ENCODE results near the gene TSBP1.
"Not testable (repeated sequence)": the region's sequence is repeated elsewhere in the genome, so short reads cannot be mapped to it uniquely, and the experiment has no call there.

Gene TSBP1

DNA sequence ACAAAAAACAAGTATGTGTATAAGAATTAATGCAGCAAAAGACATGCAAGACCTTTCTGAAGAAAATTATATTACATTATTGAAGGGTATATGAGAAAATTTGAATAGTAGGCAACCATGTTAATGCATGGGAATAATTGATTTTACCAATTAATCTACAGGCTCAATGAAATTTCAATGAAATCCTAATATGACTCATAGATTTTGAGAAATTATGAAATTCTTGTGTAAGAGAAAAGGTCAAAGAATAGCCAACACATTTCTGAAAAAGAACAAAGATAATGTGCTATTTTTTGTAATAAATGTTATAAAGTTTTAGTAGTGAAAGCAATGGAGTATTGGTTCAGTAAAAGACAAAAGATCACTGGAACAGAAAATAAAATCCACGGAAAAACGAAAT lies 18.4 kb downstream of the TSBP1 start:
- Histone ChIP-seq H3K36me3 (ENCODE audit: insufficient read depth, low read length) (no peaks in the 10 kb centered on the region), H3K4me1 (ENCODE audit: insufficient read depth, low read length) (no peaks in the 10 kb centered on the region), H3K9ac (ENCODE audit: low read depth, low read length) (no peak overlapping the region), H3K9me3 (ENCODE audit: control insufficient read depth, insufficient read depth, low read length) (no peaks in the 10 kb centered on the region)

GRCh38 chr6:32340242-32340641 lies 31.5 kb downstream of the TSBP1 start:
- Histone ChIP-seq H3K36me3 (ENCODE audit: insufficient read depth, low read length) (no peaks in the 10 kb centered on the region), H3K4me1 (ENCODE audit: insufficient read depth, low read length) (no peaks in the 10 kb centered on the region), H3K9ac (ENCODE audit: low read depth, low read length) (no peak overlapping the region), H3K9me3 (ENCODE audit: control insufficient read depth, insufficient read depth, low read length) (no peaks in the 10 kb centered on the region)

DNA sequence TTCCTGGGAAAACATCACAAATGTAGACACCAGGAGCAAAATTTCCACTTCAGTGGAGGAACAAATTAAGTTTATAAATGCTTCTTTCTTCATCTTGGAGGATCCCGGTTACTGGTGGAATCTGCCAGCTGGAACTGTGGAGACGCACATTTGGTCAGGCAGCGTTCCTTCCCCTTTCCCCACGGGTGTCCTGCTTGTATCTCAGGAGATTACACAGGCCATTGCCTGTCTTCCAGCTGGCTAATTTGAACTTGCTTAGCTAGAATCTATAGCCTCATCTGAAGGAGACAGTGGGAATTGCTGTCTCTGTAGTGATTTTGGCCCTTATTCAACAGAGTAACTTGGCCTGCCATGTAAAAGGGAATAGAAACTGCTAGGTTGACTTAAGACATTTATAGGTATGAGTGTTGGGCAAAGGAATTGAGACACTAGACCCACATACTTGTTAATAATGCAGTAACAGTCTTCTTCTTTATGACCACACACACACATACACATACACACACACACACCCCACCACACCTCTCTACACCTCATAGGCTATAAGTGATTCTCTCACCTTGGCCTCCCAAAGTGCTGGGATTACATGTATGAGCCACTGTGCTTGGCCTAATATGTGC lies 34.4 kb downstream of the TSBP1 start:
- H3K9me3 ChIP-seq (ENCODE audit: control insufficient read depth, insufficient read depth, low read length) = no peaks in the 10 kb centered on the region
- no peak overlapping the region for H3K9ac ChIP-seq (ENCODE audit: low read depth, low read length)
- no peaks in the 10 kb centered on the region for H3K36me3 ChIP-seq (ENCODE audit: insufficient read depth, low read length)
- no peaks in the 10 kb centered on the region for H3K4me1 ChIP-seq (ENCODE audit: insufficient read depth, low read length)

GRCh38 chr6:32332433-32332832 lies 39.3 kb downstream of the TSBP1 start:
- no peaks in the 10 kb centered on the region for H3K4me1 ChIP-seq (ENCODE audit: insufficient read depth, low read length)
- no peaks in the 10 kb centered on the region for H3K36me3 ChIP-seq (ENCODE audit: insufficient read depth, low read length)
- H3K9ac ChIP-seq (ENCODE audit: low read depth, low read length) = no peak overlapping the region
- no peaks in the 10 kb centered on the region for H3K9me3 ChIP-seq (ENCODE audit: control insufficient read depth, insufficient read depth, low read length)

DNA sequence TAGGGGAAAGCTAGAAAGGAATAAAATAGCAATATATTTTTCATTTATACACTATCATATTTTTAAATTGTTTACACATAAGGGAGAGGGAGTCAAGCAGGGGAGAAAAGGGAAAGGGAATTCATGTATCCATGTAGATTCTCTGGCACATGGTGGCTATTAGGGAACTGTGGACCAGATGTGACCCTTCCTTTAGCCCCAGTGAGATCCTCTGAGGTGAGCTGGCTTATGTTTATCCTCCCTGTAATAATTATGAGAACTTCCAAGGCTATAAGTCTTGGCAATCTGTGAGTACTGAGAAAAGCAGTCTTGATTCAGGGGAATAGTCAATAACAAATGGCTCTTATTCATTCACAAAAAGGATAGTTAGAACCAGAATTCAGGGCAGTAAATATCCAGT lies 42.6 kb downstream of the TSBP1 start:
- Histone ChIP-seq H3K36me3 (ENCODE audit: insufficient read depth, low read length) (no peaks in the 10 kb centered on the region), H3K9me3 (ENCODE audit: control insufficient read depth, insufficient read depth, low read length) (no peaks in the 10 kb centered on the region), H3K9ac (ENCODE audit: low read depth, low read length) (no peak overlapping the region), H3K4me1 (ENCODE audit: insufficient read depth, low read length) (no peaks in the 10 kb centered on the region)

- no peaks in the 10 kb centered on the region for H3K9me3 ChIP-seq (ENCODE audit: control insufficient read depth, insufficient read depth, low read length)
- no peak overlapping the region for H3K9ac ChIP-seq (ENCODE audit: low read depth, low read length)
- no peaks in the 10 kb centered on the region for H3K36me3 ChIP-seq (ENCODE audit: insufficient read depth, low read length)
- H3K4me1 ChIP-seq (ENCODE audit: insufficient read depth, low read length) = no peaks in the 10 kb centered on the region
Observed at GRCh38 chr6:32327103-32327502, 44.6 kb downstream of the TSBP1 start.

DNA sequence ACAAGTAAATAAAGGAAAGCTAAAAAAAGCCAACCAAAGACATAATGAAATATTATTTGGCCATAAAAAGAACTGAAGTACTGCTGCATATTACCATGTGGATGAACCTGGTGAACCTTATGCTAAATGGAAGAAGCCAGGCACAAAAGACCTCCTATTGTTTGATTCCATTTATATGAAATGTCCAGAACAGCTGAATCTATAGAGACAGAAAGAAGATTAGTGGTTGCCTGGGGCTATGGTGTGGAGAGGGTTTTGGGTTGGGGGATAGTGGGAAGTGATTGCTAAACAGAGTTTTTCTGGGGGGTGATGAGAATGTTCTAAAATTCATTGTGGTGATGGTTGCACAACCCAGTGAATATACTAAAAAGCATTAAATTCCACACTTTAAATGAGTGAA lies 53.2 kb downstream of the TSBP1 start:
- H3K9ac ChIP-seq (ENCODE audit: low read depth, low read length) = no peak overlapping the region

DNA sequence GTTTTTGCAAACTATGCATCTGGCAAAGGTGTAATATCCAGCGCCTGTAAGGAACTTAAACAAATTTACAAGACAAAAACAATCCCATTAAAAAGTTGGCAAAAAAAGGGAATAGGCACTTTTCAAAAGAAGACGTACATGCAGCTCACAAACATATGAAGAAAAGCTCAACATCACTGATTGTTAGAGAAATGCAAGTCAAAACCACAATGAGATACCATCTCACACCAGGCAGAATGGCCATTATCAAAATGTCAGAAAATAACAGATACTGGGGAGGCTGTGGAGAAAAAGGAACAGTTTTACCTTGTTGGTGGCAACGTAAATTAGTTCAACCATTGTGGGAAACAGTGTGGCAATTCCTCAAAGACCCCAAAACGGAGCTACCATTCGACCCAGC lies 54.2 kb downstream of the TSBP1 start:
- Histone ChIP-seq H3K4me1 (ENCODE audit: insufficient read depth, low read length) (no peaks in the 10 kb centered on the region), H3K9me3 (ENCODE audit: control insufficient read depth, insufficient read depth, low read length) (no peaks in the 10 kb centered on the region), H3K36me3 (ENCODE audit: insufficient read depth, low read length) (no peaks in the 10 kb centered on the region), H3K9ac (ENCODE audit: low read depth, low read length) (no peak overlapping the region; the same call in 1 of the 2 replicates)

More for the DNA sequence above, 53.2 kb downstream of the TSBP1 start:
- H3K9me3 ChIP-seq (ENCODE audit: control insufficient read depth, insufficient read depth, low read length) = no peaks in the 10 kb centered on the region
- H3K4me1 ChIP-seq (ENCODE audit: insufficient read depth, low read length) = no peaks in the 10 kb centered on the region
- no peaks in the 10 kb centered on the region for H3K36me3 ChIP-seq (ENCODE audit: insufficient read depth, low read length)

DNA sequence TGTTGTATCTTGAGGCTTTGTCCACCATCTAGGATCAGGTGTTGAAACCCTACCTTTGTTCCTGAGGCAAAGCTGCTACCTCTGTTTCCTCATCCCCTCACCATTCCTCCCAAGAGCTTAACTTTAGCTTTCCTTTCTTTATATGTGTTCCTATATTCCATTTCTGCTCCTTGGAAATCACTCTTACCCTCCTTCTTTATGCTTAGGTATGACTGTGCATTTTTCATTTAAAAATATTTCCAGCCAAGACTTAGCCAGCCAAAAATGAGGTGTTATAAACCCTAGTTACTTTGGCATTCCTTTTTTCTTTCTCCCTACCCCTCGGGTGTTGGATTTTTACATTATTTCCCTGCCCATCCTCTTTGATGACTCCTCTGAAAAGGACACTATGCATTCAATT lies 57.7 kb downstream of the TSBP1 start:
- no peaks in the 10 kb centered on the region for H3K9me3 ChIP-seq (ENCODE audit: control insufficient read depth, insufficient read depth, low read length)

DNA sequence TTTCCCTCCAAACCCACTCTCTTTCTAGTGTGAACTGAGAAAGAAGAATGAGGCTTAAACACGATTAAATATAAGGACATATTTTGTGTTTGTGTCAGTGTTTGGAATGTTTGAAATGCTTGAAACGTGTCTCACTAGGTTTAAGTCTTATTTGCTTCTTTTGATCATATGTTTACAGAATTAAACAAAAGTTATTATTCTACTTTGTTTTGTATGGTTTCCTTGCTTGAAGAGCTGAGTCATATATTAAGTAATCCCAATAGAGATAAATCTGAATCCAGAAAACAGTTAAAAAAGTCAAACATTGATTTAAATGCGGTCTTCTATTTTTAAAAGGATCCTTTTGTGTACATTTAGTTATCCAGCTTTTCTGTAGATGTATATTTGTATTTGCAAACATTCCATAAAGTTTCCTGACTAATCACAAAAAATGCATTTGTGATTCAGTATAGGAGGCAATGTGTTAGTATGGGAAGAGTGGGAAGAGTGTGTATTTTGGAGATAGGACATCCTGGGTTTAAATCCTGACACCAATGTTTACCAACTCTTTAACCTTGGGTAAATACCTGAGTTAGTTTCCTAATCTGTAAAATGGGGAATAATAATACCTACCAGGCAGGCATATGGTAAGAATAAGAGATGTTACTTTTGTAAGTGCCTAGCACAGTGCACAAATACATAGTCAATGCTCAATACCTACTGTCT lies 72.9 kb downstream of the TSBP1 start:
- Histone ChIP-seq H3K9me3 (ENCODE audit: control insufficient read depth, insufficient read depth, low read length) (no peaks in the 10 kb centered on the region), H3K9ac (ENCODE audit: low read depth, low read length) (no peak overlapping the region), H3K36me3 (ENCODE audit: insufficient read depth, low read length) (no peaks in the 10 kb centered on the region), H3K4me1 (ENCODE audit: insufficient read depth, low read length) (peaks cover 10% of the 10 kb centered on the region; the same call in 1 of the 2 replicates)

More for the DNA sequence above, 57.7 kb downstream of the TSBP1 start:
- Histone ChIP-seq H3K4me1 (ENCODE audit: insufficient read depth, low read length) (no peaks in the 10 kb centered on the region), H3K36me3 (ENCODE audit: insufficient read depth, low read length) (no peaks in the 10 kb centered on the region), H3K9ac (ENCODE audit: low read depth, low read length) (no peak overlapping the region)

GRCh38 chr6:32294980-32295379 lies 76.7 kb downstream of the TSBP1 start:
- not testable (repeated sequence) for H3K4me1 ChIP-seq (ENCODE audit: insufficient read depth, low read length); H3K36me3 ChIP-seq (ENCODE audit: insufficient read depth, low read length); H3K9ac ChIP-seq (ENCODE audit: low read depth, low read length); H3K9me3 ChIP-seq (ENCODE audit: control insufficient read depth, insufficient read depth, low read length)

GRCh38 chr6:32294566-32294965 lies 77.1 kb downstream of the TSBP1 start:
- no peak overlapping the region for H3K9ac ChIP-seq (ENCODE audit: low read depth, low read length)
- no peaks in the 10 kb centered on the region for H3K36me3 ChIP-seq (ENCODE audit: insufficient read depth, low read length)
- no peaks in the 10 kb centered on the region for H3K9me3 ChIP-seq (ENCODE audit: control insufficient read depth, insufficient read depth, low read length)
- H3K4me1 ChIP-seq (ENCODE audit: insufficient read depth, low read length) = no peaks in the 10 kb centered on the region

- Histone ChIP-seq H3K36me3 (ENCODE audit: insufficient read depth, low read length) (no peaks in the 10 kb centered on the region), H3K9me3 (ENCODE audit: control insufficient read depth, insufficient read depth, low read length) (no peaks in the 10 kb centered on the region), H3K4me1 (ENCODE audit: insufficient read depth, low read length) (no peaks in the 10 kb centered on the region), H3K9ac (ENCODE audit: low read depth, low read length) (no peak overlapping the region)
Observed at GRCh38 chr6:32293695-32294094, 78.0 kb downstream of the TSBP1 start.

DNA sequence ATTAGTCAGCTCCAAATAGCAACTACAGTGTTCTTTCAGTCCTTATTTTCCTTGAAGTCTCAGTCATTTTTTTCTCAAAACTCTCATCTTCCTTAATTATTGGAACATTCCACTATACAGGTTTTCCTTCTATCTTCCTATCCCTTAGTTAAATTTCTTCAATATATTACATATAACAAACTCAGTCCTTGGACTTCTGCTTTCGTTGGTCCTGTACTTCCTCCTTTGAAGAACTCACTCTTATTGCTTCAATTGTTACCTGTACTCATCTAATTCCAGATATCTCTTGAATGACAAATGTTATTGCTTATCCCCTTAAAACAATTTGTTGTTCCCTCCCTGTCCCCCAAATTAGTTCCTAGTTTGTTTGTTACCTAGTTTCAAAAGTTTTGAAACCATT lies 80.2 kb downstream of the TSBP1 start:
- Histone ChIP-seq H3K36me3 (ENCODE audit: insufficient read depth, low read length) (no peaks in the 10 kb centered on the region), H3K9me3 (ENCODE audit: control insufficient read depth, insufficient read depth, low read length) (no peaks in the 10 kb centered on the region), H3K4me1 (ENCODE audit: insufficient read depth, low read length) (no peaks in the 10 kb centered on the region), H3K9ac (ENCODE audit: low read depth, low read length) (no peak overlapping the region)

DNA sequence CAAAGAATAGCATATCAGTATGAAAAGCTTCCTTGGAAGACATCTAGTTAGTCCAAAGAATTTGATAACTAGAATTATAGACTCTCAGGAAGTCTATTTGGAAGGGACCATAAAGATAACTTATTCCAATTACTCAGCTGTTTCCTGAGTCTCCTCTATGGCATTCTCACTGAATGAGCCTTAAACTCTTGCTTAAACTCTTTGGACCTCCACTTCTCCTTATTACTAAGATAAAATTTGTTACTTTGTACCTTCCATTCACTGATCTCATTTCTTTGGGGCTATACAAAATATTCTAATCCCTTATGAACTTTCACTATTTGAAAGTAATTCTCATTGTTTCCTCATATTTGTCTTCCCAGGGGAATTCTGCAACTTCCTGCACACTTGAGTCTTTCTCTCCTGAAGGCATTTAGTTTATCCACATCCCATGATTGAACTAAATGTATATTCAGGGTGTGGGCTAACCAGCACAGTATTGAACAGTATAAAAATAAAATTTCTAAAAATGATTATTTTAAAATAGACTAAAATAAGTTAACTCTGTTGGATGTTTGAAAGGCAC lies 80.7 kb downstream of the TSBP1 start:
- Histone ChIP-seq H3K9me3 (ENCODE audit: control insufficient read depth, insufficient read depth, low read length) (no peaks in the 10 kb centered on the region), H3K9ac (ENCODE audit: low read depth, low read length) (no peak overlapping the region), H3K4me1 (ENCODE audit: insufficient read depth, low read length) (no peaks in the 10 kb centered on the region), H3K36me3 (ENCODE audit: insufficient read depth, low read length) (no peaks in the 10 kb centered on the region)
